ENCODE data around the gene ATXN7L1. TPM values are rescaled to one million over a fixed set of nuclear protein-coding genes. Genes with fewer than 3 reads are reported as not detected.
A peak's percentile ranks its signal among the peaks of the same experiment; 100 is the strongest.
"Not testable (repeated sequence)": the region's sequence is repeated elsewhere in the genome, so short reads cannot be mapped to it uniquely, and the experiment has no call there.

Gene ATXN7L1
- total RNA-seq, 2 experiments from 2014 or later, result 3.5 to 5.0 TPM

GRCh38 chr7:105887569-105888189 is 11.3 kb upstream of the ATXN7L1 start:
- no peak for ATAC-seq
- H3K4me1 Mint-ChIP-seq (ENCODE audit: low read depth), result peaks cover 18% of the 10 kb centered on the region

GRCh38 chr7:105886776-105887175 is 10.4 kb upstream of the ATXN7L1 start:
- Mint-ChIP-seq H3K9me3 (ENCODE audit: insufficient read depth) (no peaks in the 10 kb centered on the region), H3K36me3 (ENCODE audit: low read depth) (no peaks in the 10 kb centered on the region), H3K4me3 (no peak overlapping the region), H3K27me3 (ENCODE audit: low read depth) (no peaks in the 10 kb centered on the region), H3K27ac (no peak overlapping the region), H3K4me1 (ENCODE audit: low read depth) (peaks cover 18% of the 10 kb centered on the region)
- ChIA-PET POLR2A (no interaction called here), CTCF (interaction anchor here (0.8 to 1.4 kb wide), 2 partner anchors 10 to 126 kb away, joined by 5 read pairs; no protein-coding TSS in a partner anchor)
- DNase-seq (no peak), ATAC-seq (no peak)

More at GRCh38 chr7:105887569-105888189, 11.3 kb upstream of the ATXN7L1 start:
- H3K36me3 Mint-ChIP-seq (ENCODE audit: low read depth), result no peaks in the 10 kb centered on the region
- H3K27ac Mint-ChIP-seq, result no peak overlapping the region
- CTCF ChIA-PET, result interaction anchor here (0.8 to 2.1 kb wide), 3 partner anchors 11 to 231 kb away, joined by 5 to 6 read pairs (median 5); no protein-coding TSS in a partner anchor
- no peaks in the 10 kb centered on the region for H3K9me3 Mint-ChIP-seq (ENCODE audit: insufficient read depth)
- no peak for DNase-seq
- no peaks in the 10 kb centered on the region for H3K27me3 Mint-ChIP-seq (ENCODE audit: low read depth)
- no peak overlapping the region for H3K4me3 Mint-ChIP-seq
- POLR2A ChIA-PET, result no interaction called here

- Mint-ChIP-seq H3K9me3 (ENCODE audit: insufficient read depth) (no peaks in the 10 kb centered on the region), H3K36me3 (ENCODE audit: low read depth) (no peaks in the 10 kb centered on the region), H3K27me3 (ENCODE audit: low read depth) (no peaks in the 10 kb centered on the region), H3K27ac (no peak overlapping the region), H3K4me1 (ENCODE audit: low read depth) (peaks cover 16% of the 10 kb centered on the region), H3K4me3 (no peak overlapping the region)
- ATAC-seq (no peak), DNase-seq (no peak)
- ChIA-PET CTCF (interaction anchor here (1.0 to 1.7 kb wide), 2 partner anchors 8 to 228 kb away, joined by 3 to 9 read pairs; no protein-coding TSS in a partner anchor), POLR2A (no interaction called here)
These were observed 9.2 kb upstream of the ATXN7L1 start for GRCh38 chr7:105885387-105886111.

GRCh38 chr7:105883179-105883578 is 6.8 kb upstream of the ATXN7L1 start:
- ChIA-PET POLR2A (interaction anchor here (0.7 kb wide), 1 partner anchor 147 kb away, joined by 3 read pairs; no protein-coding TSS in a partner anchor), CTCF (interaction anchor here (1.0 kb wide), 1 partner anchor 15 kb away, joined by 3 read pairs; no protein-coding TSS in a partner anchor)
- H3K27me3 Mint-ChIP-seq (ENCODE audit: low read depth); H3K27ac Mint-ChIP-seq; H3K36me3 Mint-ChIP-seq (ENCODE audit: low read depth); H3K4me3 Mint-ChIP-seq; ATAC-seq; H3K9me3 Mint-ChIP-seq (ENCODE audit: insufficient read depth); DNase-seq: not testable (repeated sequence)
- peaks cover 13% of the 10 kb centered on the region for H3K4me1 Mint-ChIP-seq (ENCODE audit: low read depth)

- ATAC-seq (no peak), DNase-seq (no peak)
- no peaks in the 10 kb centered on the region for H3K36me3 Mint-ChIP-seq (ENCODE audit: low read depth)
- H3K4me3 Mint-ChIP-seq, result no peak overlapping the region
- H3K27me3 Mint-ChIP-seq (ENCODE audit: low read depth), result peaks cover 15% of the 10 kb centered on the region
- H3K27ac Mint-ChIP-seq, result no peak overlapping the region
- POLR2A ChIA-PET, result interaction anchor here (1.1 kb wide), 1 partner anchor 101 kb away, joined by 3 read pairs; no protein-coding TSS in a partner anchor
- H3K4me1 Mint-ChIP-seq (ENCODE audit: low read depth), result peaks cover 18% of the 10 kb centered on the region
- CTCF ChIA-PET, result interaction anchor here (1.0 kb wide), 1 partner anchor 121 kb away, joined by 3 read pairs; no protein-coding TSS in a partner anchor
- H3K9me3 Mint-ChIP-seq (ENCODE audit: insufficient read depth), result no peaks in the 10 kb centered on the region
These were observed 5.0 kb upstream of the ATXN7L1 start for GRCh38 chr7:105881439-105881838.

GRCh38 chr7:105880571-105881330 is 4.4 kb upstream of the ATXN7L1 start:
- H3K4me1 Mint-ChIP-seq (ENCODE audit: low read depth), result peaks cover 19% of the 10 kb centered on the region
- DNase-seq (no peak), ATAC-seq (no peak)
- H3K9me3 Mint-ChIP-seq (ENCODE audit: insufficient read depth), result no peaks in the 10 kb centered on the region
- no peak overlapping the region for H3K27ac Mint-ChIP-seq
- H3K4me3 Mint-ChIP-seq, result no peak overlapping the region
- no peaks in the 10 kb centered on the region for H3K36me3 Mint-ChIP-seq (ENCODE audit: low read depth)
- ChIA-PET CTCF (interaction anchor here (0.7 kb wide), 1 partner anchor 120 kb away, joined by 3 read pairs; no protein-coding TSS in a partner anchor), POLR2A (interaction anchor here (1.1 kb wide), 1 partner anchor 101 kb away, joined by 3 read pairs; no protein-coding TSS in a partner anchor)
- H3K27me3 Mint-ChIP-seq (ENCODE audit: low read depth), result peaks cover 15% of the 10 kb centered on the region

- Mint-ChIP-seq H3K4me1 (ENCODE audit: low read depth) (peaks cover 17% of the 10 kb centered on the region), H3K36me3 (ENCODE audit: low read depth) (no peaks in the 10 kb centered on the region), H3K4me3 (no peak overlapping the region), H3K27ac (no peak overlapping the region), H3K9me3 (ENCODE audit: insufficient read depth) (no peaks in the 10 kb centered on the region), H3K27me3 (ENCODE audit: low read depth) (peaks cover 15% of the 10 kb centered on the region)
- CTCF ChIA-PET, result interaction anchor here (0.7 to 1.3 kb wide), 8 partner anchors 19 to 222 kb away, joined by 3 to 7 read pairs (median 3); no protein-coding TSS in a partner anchor
- no peak for DNase-seq
- no peak for ATAC-seq
- POLR2A ChIA-PET, result interaction anchor here (0.7 to 1.6 kb wide), 2 partner anchors 31 to 143 kb away, joined by 3 read pairs; no protein-coding TSS in a partner anchor
These were observed 3.4 kb upstream of the ATXN7L1 start for GRCh38 chr7:105879782-105880181.

GRCh38 chr7:105878746-105879605 is 2.6 kb upstream of the ATXN7L1 start:
- Mint-ChIP-seq H3K4me1 (ENCODE audit: low read depth) (peaks cover 20% of the 10 kb centered on the region), H3K27ac (no peak overlapping the region), H3K36me3 (ENCODE audit: low read depth) (no peaks in the 10 kb centered on the region), H3K9me3 (ENCODE audit: insufficient read depth) (no peaks in the 10 kb centered on the region), H3K4me3 (no peak overlapping the region), H3K27me3 (ENCODE audit: low read depth) (peaks cover 15% of the 10 kb centered on the region)
- ATAC-seq (no peak), DNase-seq (no peak)
- ChIA-PET POLR2A (interaction anchor here (0.7 to 1.6 kb wide), 2 partner anchors 31 to 144 kb away, joined by 3 read pairs; no protein-coding TSS in a partner anchor), CTCF (interaction anchor here (0.7 to 2.1 kb wide), 14 partner anchors 20 to 222 kb away, joined by 3 to 7 read pairs (median 3); no protein-coding TSS in a partner anchor)

GRCh38 chr7:105877736-105878135 is 1.3 kb upstream of the ATXN7L1 start:
- Mint-ChIP-seq H3K4me3 (peak overlapping the region; percentile 68), H3K27me3 (ENCODE audit: low read depth) (peaks cover 15% of the 10 kb centered on the region), H3K9me3 (ENCODE audit: insufficient read depth) (no peaks in the 10 kb centered on the region), H3K4me1 (ENCODE audit: low read depth) (peaks cover 20% of the 10 kb centered on the region), H3K27ac (no peak overlapping the region), H3K36me3 (ENCODE audit: low read depth) (no peaks in the 10 kb centered on the region)
- ATAC-seq (no peak), DNase-seq (no peak)
- ChIA-PET CTCF (interaction anchor here (0.9 to 2.1 kb wide), 21 partner anchors 8 to 299 kb away, joined by 3 to 14 read pairs (median 4); no protein-coding TSS in a partner anchor), POLR2A (no interaction called here)

- CTCF ChIA-PET, result interaction anchor here (0.6 to 2.1 kb wide), 31 partner anchors 9 to 299 kb away, joined by 3 to 14 read pairs (median 3); no protein-coding TSS in a partner anchor
- H3K4me3 Mint-ChIP-seq, result peak overlapping the region; percentile 68
- ATAC-seq, result no peak
- H3K9me3 Mint-ChIP-seq (ENCODE audit: insufficient read depth), result no peaks in the 10 kb centered on the region
- POLR2A ChIA-PET, result interaction anchor here (1.2 kb wide), 1 partner anchor 70 kb away, joined by 3 read pairs; no protein-coding TSS in a partner anchor
- H3K36me3 Mint-ChIP-seq (ENCODE audit: low read depth), result no peaks in the 10 kb centered on the region
- H3K4me1 Mint-ChIP-seq (ENCODE audit: low read depth), result peaks cover 20% of the 10 kb centered on the region
- peak overlapping the region; percentile 32 for H3K27ac Mint-ChIP-seq
- H3K27me3 Mint-ChIP-seq (ENCODE audit: low read depth), result peaks cover 15% of the 10 kb centered on the region
- DNase-seq, result no peak
These were observed 684 bp upstream of the ATXN7L1 start for GRCh38 chr7:105876964-105877601.
